GM23338 (cell line): ENCODE results near the gene GDPD4. TPM values are rescaled to one million over a fixed set of nuclear protein-coding genes. Genes with fewer than 3 reads are reported as not detected.

Source experiments
- ATAC-seq: fragments of 200-7000 bp; cut with Tn5 transposase; 3 replicates; pipeline ENCODE4 v1.9.1; 2020
- DNase-seq: peaks from one replicate; pipeline ENCODE4 v3.0.0-alpha.2; 2015; ENCODE audit warnings: low spot score
- H2AFZ ChIP-seq: fragments of 200-600 bp; sonication (generic); 2 replicates; pipeline ENCODE4 v1.8.0; 2016; ENCODE audit warnings: antibody characterized with exemption, mild to moderate bottlenecking, moderate library complexity
- H3F3A ChIP-seq: fragments of 200-600 bp; sonication (generic); replicated peaks from 2 replicates; pipeline ENCODE4 v1.8.0; 2017; ENCODE audit warnings: antibody characterized with exemption, mixed run types, low read depth
- H3K27ac ChIP-seq: fragments of 200-600 bp; sonication (generic); 2 replicates; pipeline ENCODE4 v1.6.1; 2016; ENCODE audit warnings: low read depth
- H3K27me3 ChIP-seq: fragments of 200-600 bp; sonication (generic); 2 replicates; pipeline ENCODE4 v1.8.0; 2016; ENCODE audit warnings: mild to moderate bottlenecking, mixed run types, moderate library complexity; ENCODE audit not compliant: insufficient read depth
- H3K36me3 ChIP-seq: fragments of 200-600 bp; sonication (generic); 2 replicates; pipeline ENCODE4 v1.8.0; 2016; ENCODE audit warnings: mild to moderate bottlenecking; ENCODE audit not compliant: insufficient read depth
- H3K4me1 ChIP-seq: fragments of 200-600 bp; sonication (generic); 2 replicates; pipeline ENCODE4 v1.8.0; 2016; ENCODE audit warnings: mild to moderate bottlenecking, moderate library complexity; ENCODE audit not compliant: insufficient read depth
- H3K4me2 ChIP-seq: fragments of 200-600 bp; sonication (generic); 2 replicates; pipeline ENCODE4 v1.7.1; 2017; ENCODE audit warnings: mixed run types
- H3K4me3 ChIP-seq: fragments of 200-600 bp; sonication (generic); 2 replicates; pipeline ENCODE4 v1.6.1; 2016; ENCODE audit warnings: mixed run types
- H3K79me2 ChIP-seq: fragments of 200-600 bp; sonication (generic); replicated peaks from 2 replicates; pipeline ENCODE4 v1.8.0; 2017; ENCODE audit warnings: mild to moderate bottlenecking; ENCODE audit not compliant: insufficient read depth
- H3K9me2 ChIP-seq: fragments of 200-600 bp; sonication (generic); 2 replicates; pipeline ENCODE4 v1.8.0; 2017; ENCODE audit not compliant: insufficient read depth
- H4K20me1 ChIP-seq: fragments of 200-600 bp; sonication (generic); replicated peaks from 2 replicates; pipeline ENCODE4 v1.8.0; 2017; ENCODE audit warnings: mild to moderate bottlenecking; ENCODE audit not compliant: insufficient read depth
- H3K27ac Mint-ChIP-seq: 2 replicates; pipeline ENCODE4 v1.8.0; 2020; ENCODE audit warnings: inconsistent platforms, mild to moderate bottlenecking, moderate library complexity, mixed read lengths
- H3K27me3 Mint-ChIP-seq: 3 replicates; pipeline ENCODE4 v1.8.0; 2022; ENCODE audit warnings: low read depth, mild to moderate bottlenecking, moderate library complexity, mixed read lengths, inconsistent platforms; ENCODE audit not compliant: insufficient read depth, poor library complexity
- H3K36me3 Mint-ChIP-seq: 3 replicates; pipeline ENCODE4 v1.8.0; 2021; ENCODE audit warnings: low read depth, mild to moderate bottlenecking, inconsistent platforms, moderate library complexity, mixed read lengths
- H3K4me1 Mint-ChIP-seq: 3 replicates; pipeline ENCODE4 v1.8.0; 2020; ENCODE audit warnings: mild to moderate bottlenecking, inconsistent platforms, mixed read lengths
- H3K4me3 Mint-ChIP-seq: 3 replicates; pipeline ENCODE4 v1.8.0; 2021; ENCODE audit warnings: moderate library complexity, mild to moderate bottlenecking, inconsistent platforms, mixed read lengths
- H3K9me3 Mint-ChIP-seq: 3 replicates; pipeline ENCODE4 v1.8.0; 2020; ENCODE audit warnings: moderate library complexity, mild to moderate bottlenecking, inconsistent platforms, mixed read lengths
- EZH2 ChIP-seq: fragments of 200-600 bp; sonication (generic); IDR thresholded peaks from one replicate; pipeline ENCODE4 v1.8.0; 2017; ENCODE audit warnings: antibody characterized with exemption, mild to moderate bottlenecking, low read depth; ENCODE audit not compliant: unreplicated experiment
- EZH2phosphoT487 ChIP-seq: fragments of 200-600 bp; sonication (generic); IDR thresholded peaks from one replicate; pipeline ENCODE4 v1.8.1; 2018; ENCODE audit warnings: antibody characterized with exemption; ENCODE audit not compliant: unreplicated experiment
- REST ChIP-seq: IDR thresholded peaks from one replicate; pipeline ENCODE4 v1.6.1; 2018; ENCODE audit warnings: antibody characterized with exemption; ENCODE audit not compliant: unreplicated experiment
- STAT1 ChIP-seq: IDR thresholded peaks from one replicate; pipeline ENCODE4 v1.6.1; 2016; ENCODE audit warnings: antibody characterized with exemption; ENCODE audit not compliant: unreplicated experiment
- ZNF114 ChIP-seq: fragments of 250-450 bp; sonication (Bioruptor Pico); IDR thresholded peaks from 2 replicates; pipeline ENCODE4 v1.5.0; 2020; ENCODE audit warnings: mild to moderate bottlenecking, moderate library complexity
- ZNF331 ChIP-seq: fragments of 250-450 bp; sonication (Bioruptor Pico); IDR thresholded peaks from 2 replicates; pipeline ENCODE4 v1.5.0; 2020; ENCODE audit warnings: low read depth, mild to moderate bottlenecking, moderate library complexity
- polyA plus RNA-seq: library from polyadenylated mRNA; unstranded; fragments of >200 nt; fragmentation: Nextera tagmentation; extraction: Ambion mirVana; gene quantifications from 2 replicates; pipeline ENCODE4 v1.2.1, GENCODE V29; 2016
- total RNA-seq: library from RNA; depleted of rRNA; stranded (reverse); fragments of >200 nt; shearing (Covaris generic); gene quantifications from 2 replicates; pipeline ENCODE4 v1.2.3, GENCODE V29; 2014
- TF ChIP-seq, protein P1 (sequence below): IDR thresholded peaks from 2 replicates; pipeline ENCODE4 v1.6.1; 2016; ENCODE audit warnings: antibody characterized with exemption

The GDPD4 gene
- total and polyA plus RNA-seq, 2 experiments from 2014 or later = not detected

DNA sequence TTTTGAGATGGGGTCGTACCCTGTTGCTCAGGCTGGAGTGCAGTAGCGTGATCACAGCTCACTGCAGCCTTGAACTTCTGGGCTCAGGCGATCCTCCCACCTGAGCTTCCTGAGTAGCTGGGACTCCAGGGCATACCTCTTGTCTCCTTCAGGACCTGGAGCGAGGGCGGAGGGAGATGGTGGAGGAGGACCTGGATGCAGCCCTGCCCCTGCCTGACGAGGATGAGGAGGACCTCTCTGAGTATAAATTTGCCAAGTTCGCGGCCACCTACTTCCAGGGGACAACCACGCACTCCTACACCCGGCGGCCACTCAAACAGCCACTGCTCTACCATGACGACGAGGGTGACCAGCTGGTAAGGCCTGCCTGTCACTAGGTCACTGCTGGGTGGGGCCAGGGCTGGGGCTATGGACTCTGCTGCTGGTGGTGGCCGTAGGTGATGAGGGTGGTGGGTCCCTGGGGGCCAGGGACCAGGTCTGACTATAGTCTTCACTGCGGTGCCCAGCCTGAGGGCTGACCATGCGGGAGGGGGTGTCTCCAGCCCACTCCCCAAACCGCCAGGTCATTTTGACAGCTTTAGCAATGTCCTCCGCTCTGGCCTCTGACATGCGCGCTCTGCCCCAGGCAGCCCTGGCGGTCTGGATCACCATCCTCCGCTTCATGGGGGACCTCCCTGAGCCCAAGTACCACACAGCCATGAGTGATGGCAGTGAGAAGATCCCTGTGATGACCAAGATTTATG is 119.5 kb downstream of the GDPD4 start:
- no peaks in the 10 kb centered on the region for H3K79me2 ChIP-seq
- H3K27me3 Mint-ChIP-seq = peaks cover 6% of the 10 kb centered on the region
- no peak overlapping the region for H3K4me2 ChIP-seq

DNA sequence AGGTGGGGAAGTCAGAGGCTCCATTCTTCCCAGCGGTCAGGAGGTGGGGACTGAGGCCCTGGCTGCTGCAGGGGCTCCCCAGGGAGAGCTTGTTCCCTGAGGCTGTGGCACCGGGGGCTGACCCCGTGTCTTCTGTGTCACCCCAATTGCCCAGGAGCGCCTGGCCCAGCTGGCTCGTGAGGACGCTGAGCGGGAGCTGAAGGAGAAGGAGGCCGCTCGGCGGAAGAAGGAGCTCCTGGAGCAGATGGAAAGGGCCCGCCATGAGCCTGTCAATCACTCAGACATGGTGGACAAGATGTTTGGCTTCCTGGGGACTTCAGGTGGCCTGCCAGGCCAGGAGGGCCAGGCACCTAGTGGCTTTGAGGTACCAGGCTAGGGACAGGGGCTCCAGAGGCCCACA is 120.3 kb downstream of the GDPD4 start:
- Mint-ChIP-seq H3K4me3 (no peak overlapping the region), H3K36me3 (no peaks in the 10 kb centered on the region; the same call in 2 of the 3 replicates), H3K4me1 (peaks cover 8% of the 10 kb centered on the region), H3K9me3 (peaks cover 5% of the 10 kb centered on the region; the same call in 2 of the 3 replicates), H3K27ac (no peak overlapping the region), H3K27me3 (peaks cover 6% of the 10 kb centered on the region)
- Histone ChIP-seq H3F3A (no peaks in the 10 kb centered on the region), H3K79me2 (no peaks in the 10 kb centered on the region), H3K36me3 (no peaks in the 10 kb centered on the region), H3K4me1 (peaks cover 3% of the 10 kb centered on the region), H3K4me3 (no peak overlapping the region), H4K20me1 (no peaks in the 10 kb centered on the region), H3K27me3 (no peaks in the 10 kb centered on the region), H3K9me2 (0 out of 2 replicates have a peak, but pooled peaks cover 2% of the 10 kb centered on the region), H3K4me2 (no peak overlapping the region), H3K27ac (no peak overlapping the region), H2AFZ (no peak overlapping the region)
- DNase-seq (no peak), ATAC-seq (no peak)
- TF ChIP-seq ZNF331 (CRISPR knock-in tag) = no peak

More for the DNA sequence above, 119.5 kb downstream of the GDPD4 start:
- H3K36me3 Mint-ChIP-seq = no peaks in the 10 kb centered on the region; the same call in 2 of the 3 replicates
- DNase-seq = no peak
- peaks cover 5% of the 10 kb centered on the region; the same call in 2 of the 3 replicates for H3K9me3 Mint-ChIP-seq
- H3K4me3 Mint-ChIP-seq = no peak overlapping the region
- no peak overlapping the region for H3K27ac ChIP-seq
- no peaks in the 10 kb centered on the region for H3K27me3 ChIP-seq
- no peaks in the 10 kb centered on the region for H3K36me3 ChIP-seq
- 0 out of 2 replicates have a peak, but pooled peaks cover 2% of the 10 kb centered on the region for H3K9me2 ChIP-seq
- H3F3A ChIP-seq = no peaks in the 10 kb centered on the region
- no peaks in the 10 kb centered on the region for H4K20me1 ChIP-seq
- peaks cover 3% of the 10 kb centered on the region for H3K4me1 Mint-ChIP-seq
- TF ChIP-seq EZH2 (no peak), ZNF114 (CRISPR knock-in tag) (no peak), REST (no peak), EZH2phosphoT487 (no peak), STAT1 (no peak)
- TF ChIP-seq, protein P1, sequence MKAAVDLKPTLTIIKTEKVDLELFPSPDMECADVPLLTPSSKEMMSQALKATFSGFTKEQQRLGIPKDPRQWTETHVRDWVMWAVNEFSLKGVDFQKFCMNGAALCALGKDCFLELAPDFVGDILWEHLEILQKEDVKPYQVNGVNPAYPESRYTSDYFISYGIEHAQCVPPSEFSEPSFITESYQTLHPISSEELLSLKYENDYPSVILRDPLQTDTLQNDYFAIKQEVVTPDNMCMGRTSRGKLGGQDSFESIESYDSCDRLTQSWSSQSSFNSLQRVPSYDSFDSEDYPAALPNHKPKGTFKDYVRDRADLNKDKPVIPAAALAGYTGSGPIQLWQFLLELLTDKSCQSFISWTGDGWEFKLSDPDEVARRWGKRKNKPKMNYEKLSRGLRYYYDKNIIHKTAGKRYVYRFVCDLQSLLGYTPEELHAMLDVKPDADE = no peak
- no peak overlapping the region for H3K4me3 ChIP-seq
- H2AFZ ChIP-seq = no peak overlapping the region
- no peak overlapping the region for H3K27ac Mint-ChIP-seq
- ATAC-seq = no peak
- peaks cover 4% of the 10 kb centered on the region; the same call in 1 of the 2 replicates for H3K4me1 ChIP-seq
